AG08395 (cell line): ENCODE measurements around the gene WSB1.
"Not testable (repeated sequence)": the region's sequence is repeated elsewhere in the genome, so short reads cannot be mapped to it uniquely, and the experiment has no call there.

Experiments used
- DNase-seq: peaks from one replicate; pipeline ENCODE4 v3.0.0; 2012; ENCODE audit warnings: mixed read lengths, low spot score

Gene WSB1

DNA sequence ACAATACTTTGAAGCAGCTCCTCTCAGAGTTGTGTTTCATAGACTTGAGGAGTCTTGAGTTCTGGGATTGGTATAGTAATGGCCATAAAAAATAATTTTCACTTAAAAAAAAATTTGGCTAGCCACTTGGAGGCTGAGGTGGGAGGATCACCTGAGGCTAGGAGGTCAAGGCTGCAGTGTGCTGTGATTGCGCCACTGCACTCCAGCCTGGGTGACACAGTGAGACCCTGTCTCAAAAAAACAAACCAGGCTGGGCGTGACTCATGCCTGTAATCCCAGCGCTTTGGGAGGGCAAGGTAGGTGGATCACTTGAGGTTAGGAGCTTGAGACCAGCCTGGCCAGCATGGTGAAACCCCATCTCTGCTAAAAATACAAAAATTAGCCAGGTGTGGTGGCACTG lies 14.8 kb upstream of the WSB1 start:
- not testable (repeated sequence) for DNase-seq

DNA sequence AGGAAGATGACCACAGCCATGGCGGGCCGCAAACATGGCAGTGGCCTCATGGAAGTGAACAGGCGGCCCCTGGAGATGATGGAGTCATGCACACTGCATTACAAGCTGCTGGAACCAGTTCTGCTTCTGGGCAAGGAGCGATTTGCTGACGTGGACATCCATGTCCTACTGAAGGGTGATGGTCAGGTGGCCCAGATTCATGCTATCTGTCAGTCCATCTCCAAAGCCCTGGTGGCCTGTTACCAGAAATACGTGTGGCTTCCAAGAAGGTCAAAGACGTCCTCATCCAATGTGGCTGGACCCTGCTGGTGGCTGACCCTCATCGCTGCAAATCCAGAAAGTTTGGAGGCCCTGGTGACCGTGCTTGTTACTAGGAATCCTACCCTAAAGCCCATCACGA lies 13.4 kb upstream of the WSB1 start:
- no peak for DNase-seq

DNA sequence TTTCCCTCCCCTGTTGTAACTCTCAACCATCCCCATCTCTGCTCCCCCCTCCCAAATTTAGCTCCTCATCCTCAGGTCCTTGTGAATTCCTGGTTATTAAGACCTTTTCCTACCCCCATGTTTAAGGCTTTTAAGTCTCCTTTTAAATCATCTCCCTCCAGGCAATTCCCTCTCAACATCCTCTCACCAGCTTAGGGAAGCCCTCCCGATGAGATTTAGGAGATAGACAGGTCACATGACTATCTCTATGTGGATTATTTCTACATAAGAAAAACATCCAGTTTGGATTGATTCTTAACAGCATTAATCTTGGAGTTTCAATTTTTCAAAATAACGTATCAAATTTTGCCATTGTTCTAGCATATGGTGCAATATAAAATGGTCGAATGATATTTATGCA lies 12.5 kb upstream of the WSB1 start:
- DNase-seq, result no peak

DNA sequence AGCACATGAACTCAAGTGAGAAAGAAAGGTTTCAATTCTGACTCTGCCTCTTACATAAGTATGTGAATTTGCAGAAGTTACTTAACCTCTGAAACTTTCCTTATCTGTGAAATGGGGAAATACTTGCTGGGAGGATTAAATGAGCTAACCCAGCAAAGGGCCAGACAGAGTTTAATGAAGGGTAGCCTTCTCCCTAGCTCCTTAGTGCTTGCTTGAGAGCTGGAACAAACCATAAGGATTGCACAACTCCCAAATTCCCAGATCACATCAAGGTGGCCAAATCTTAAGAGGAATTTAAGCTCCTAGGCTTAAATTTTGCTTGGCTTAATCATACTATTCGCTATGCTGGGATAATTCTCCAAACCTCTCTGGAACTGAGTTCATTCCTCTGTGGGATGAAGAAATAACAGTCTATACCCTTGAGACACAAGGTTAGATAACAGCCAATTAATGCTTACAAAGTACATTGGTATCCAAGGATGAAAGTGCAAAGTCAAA lies 11.8 kb upstream of the WSB1 start:
- peak; percentile 15 for DNase-seq

DNA sequence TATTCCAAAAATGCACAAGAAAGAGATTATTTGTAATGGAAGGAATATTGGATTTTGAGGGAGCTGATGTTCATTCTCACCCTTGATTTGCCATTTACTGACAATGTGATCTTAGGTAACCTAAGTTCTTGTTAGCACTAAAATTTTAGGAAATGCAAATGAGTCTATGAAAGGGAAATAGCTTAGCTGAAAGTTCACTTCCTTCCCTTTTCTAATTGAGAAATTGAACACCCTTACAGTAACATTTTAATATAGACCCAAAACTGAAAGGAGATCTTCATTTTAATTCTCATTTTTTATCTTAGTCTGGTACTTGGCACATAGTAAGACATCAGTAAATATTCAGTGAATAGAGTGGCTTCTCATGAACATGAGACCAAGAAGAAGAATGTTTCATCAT lies 10.9 kb upstream of the WSB1 start:
- DNase-seq, result no peak

DNA sequence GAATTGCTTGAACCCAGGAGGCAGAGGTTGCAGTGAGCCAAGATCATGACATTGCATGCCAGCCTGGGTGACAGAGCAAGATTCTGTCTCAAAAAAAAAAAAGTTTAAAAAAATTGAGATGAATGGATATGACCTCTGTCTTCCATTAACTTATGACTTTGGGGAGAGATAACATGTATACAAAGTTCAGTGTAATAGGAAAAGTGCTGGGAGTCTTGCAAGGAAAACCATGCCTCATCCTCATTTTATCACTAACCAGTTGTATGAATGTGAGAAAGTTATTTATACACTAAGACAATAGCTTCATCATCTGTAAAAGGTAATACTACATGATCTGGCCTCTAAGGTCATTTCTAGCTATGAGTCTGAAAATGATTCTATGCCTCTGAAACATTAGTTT lies 10.2 kb upstream of the WSB1 start:
- DNase-seq, result no peak

DNA sequence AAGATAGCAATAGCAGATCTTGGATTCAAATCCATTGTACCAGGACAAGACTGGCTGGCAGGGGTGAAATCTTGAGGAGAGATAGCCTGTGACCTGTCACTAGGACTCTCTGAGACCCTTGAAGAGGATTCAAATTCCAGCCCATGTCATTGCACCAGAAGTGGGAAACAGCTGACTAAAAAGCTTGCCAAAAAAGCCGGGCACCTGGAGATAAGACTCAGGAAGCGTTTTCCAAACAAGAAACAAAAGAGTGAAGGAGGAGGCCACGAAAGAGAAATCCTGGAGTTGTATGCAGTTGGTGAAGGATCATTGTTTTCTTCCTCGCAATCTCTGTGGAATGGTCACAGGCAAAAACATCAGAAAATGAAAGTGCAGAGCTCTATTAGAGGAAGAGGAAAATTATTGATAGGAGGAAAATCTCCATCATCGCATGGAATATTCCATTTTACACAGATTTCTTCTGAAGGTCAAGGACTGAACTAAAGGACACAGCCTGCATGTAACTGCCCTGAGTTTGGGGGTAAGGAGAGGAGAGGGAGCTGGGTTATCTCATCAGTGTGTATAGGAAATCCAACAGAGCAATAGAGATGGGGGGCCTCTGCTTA lies 9.0 kb upstream of the WSB1 start:
- DNase-seq, result no peak

DNA sequence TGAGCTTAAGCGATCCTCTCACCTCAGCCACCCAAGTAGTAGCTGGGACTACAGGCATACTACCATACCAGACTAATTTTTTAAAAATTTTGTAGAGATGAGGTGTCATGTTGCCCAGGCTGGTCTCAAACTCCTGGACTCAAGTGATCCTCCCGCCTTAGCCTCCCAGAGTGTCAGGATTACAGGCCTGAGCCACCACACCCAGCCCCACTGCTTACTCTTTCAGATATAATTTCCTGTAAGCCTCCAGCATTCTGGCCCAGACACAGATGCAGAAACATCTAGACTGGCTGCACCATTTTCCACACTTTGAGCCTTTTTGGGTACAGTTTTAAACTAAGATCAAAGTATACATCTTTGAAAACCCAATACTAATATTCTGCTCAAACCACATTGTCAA lies 8.4 kb upstream of the WSB1 start:
- no peak for DNase-seq

DNA sequence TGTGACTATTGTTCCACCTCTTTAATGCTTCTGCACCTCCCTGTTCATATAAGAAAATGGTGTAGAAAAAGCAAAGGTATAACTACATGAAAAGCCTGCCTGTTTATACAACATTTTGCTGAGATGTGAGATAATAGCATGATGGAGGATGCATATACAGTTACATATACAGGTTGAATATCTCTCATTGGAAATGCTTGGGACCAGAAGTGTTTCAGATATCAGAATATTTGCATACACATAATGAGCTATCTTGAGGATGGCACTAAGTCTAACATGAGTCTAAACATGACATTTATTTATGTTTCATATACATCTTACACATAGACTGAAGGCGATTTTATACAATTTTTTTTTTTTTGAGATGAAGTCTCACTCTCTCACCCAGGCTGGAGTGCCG lies 5.7 kb upstream of the WSB1 start:
- DNase-seq, result no peak

DNA sequence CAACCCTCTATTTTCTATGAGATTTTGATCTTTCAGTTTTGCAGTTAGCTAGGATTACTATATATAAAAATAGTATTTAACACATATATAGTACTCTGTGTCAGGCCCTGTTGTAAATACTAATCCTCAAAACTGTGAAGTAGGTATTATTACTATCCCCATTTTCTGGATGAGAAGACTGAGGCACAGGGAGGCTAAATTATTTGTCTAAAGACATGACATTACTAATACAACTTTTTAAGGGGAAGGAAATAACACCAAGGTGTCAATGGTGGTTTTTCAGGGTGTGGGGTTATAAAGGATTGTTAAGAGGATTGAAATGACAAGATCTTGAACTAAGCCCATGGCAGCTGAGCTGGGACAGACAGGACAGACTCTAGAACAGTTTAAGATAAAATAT lies 4.1 kb upstream of the WSB1 start:
- DNase-seq, result no peak

DNA sequence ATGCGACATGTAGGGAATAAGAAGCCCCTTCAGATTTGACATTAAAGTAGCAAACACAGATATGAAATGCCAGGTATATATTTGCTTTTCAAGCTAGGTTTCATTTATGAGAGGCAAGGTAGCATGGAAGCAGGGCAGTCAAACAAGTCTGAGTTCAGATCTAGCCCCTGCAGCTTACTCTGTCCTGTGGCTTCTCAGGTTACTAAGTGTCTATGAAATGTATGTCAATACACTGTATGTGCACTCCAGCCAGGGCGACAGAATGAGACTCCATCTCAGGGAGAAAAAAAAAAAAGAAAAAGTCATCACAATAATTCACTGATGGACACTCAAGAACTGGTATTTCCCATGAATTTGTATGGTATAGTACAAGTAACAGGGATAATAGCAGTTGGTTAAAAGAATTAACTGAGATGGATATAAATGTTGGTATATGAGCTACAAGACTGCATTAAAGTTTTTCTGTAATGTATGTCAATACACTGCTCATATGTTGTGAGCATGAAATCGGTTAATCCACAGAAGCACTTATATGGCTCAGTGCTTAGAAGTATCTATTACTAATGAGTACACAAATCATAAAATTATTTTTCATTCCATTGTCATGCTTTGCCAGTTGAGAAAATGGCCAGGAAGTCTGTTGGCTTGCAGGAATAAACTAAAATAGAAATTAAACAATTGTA lies 2.9 kb upstream of the WSB1 start:
- DNase-seq, result no peak

DNA sequence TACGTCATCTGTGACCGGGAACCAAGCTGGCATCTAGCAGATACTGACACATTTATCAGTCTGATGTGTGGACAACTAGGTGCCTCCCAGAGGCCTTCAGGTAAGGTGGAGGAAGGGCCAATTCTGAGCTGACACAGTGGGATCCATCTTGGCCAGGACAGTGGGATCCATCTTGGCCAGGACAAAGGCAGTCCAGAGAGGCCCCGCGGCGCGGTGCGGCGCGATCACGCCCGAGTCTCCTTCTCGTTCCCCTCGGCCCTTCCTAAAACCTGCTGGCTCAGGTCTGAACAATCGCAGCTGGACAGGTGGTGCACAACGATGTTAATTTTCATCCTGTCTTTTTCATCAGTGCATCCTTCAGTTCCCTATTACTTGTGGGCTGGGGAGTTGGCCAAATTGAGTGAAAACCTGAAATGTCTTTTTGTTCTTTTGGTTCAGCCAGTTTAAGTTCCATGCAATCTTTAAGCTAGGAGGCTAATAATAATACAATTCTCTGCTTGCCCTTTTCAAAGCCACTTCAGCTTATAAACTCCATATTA lies 486 bp upstream of the WSB1 start:
- no peak for DNase-seq

DNA sequence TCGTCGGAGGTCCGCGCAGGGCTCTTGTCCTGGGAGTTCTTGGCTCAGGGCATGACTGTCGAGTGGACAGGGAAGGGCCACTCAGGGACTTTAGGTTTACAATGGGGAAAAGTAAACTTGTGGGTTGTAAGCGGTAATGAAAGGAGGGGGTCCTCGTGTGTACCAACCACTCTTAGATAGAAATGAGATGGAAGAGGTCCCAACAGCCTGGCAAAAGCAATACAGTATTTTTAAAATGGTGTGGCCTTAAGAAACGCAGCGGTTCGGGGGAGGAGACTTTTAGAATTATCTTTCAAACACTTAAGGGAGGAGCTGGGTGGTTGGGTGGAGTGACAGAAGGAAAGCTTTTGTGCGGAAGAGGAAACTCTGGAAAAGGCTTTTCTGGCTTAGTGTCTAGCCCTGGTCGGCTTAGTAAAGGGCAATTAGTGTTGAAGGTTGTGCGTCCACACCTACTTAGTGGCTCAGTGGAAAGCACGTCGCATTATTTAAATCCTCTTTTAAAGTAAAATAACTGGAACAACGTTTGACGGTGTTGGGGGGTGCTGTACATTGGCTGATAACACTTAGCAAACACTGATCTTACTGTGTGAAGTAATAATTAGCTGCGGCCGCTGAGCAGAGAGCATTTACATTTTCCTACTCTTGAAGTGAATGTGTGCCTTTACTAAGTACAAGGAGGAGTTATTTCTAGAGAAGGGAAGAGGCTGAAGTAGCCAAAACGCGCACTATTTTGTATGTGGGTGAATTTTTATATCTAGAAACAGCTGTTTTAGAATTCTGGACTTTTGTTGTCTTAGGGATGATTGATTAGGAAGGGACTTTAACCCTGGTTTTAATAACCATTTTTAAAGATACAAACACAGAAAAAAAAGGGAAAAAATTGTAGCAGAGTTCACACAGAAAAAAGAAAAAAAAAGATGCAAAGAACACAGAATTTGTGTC lies 1.0 kb downstream of the WSB1 start:
- DNase-seq, result peak; percentile 71

DNA sequence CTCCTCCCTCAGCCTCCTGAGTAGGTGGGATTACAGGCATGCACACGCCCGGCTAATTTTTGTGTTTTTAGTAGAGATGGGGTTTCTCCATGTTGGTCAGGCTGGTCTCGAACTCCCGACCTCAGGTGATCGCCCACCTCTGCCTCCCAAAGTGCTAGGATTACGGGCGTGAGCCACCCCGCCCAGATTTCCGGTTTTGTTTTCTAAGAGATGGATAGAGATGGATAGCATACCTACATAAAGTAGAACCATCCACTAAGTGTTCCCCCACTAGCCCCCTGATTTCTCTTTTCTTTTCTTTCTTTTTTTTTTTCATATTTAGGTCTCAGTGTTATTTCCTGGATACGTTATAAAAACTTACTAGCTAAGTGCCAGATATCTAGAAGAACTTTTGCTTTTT lies 2.0 kb downstream of the WSB1 start:
- DNase-seq, result no peak

DNA sequence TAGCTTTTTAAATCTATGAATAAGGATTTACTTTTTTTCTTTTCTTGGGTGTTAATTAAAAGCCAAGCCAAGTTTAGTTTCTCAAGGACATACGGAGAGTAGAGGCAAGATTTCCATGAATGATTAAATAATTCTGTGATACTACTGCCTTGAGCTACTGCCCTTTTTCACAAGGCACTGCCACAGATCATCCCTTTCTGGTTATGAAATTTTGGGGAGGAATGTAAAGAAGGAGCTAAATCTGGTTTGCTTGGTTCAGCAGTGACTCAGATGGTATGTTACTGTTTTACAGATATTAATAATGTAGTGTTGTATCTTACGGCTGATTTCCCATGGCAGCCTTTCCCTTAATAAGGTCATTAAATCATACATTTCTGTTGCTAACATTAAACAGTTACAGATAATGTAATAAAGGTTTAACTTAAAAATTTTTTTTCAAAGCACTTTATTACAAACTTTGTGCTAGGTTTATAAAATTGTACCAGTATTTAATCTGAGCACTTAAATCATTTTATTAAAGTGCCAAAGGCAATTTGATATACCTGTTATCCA lies 2.6 kb downstream of the WSB1 start:
- DNase-seq, result peak; percentile 59

DNA sequence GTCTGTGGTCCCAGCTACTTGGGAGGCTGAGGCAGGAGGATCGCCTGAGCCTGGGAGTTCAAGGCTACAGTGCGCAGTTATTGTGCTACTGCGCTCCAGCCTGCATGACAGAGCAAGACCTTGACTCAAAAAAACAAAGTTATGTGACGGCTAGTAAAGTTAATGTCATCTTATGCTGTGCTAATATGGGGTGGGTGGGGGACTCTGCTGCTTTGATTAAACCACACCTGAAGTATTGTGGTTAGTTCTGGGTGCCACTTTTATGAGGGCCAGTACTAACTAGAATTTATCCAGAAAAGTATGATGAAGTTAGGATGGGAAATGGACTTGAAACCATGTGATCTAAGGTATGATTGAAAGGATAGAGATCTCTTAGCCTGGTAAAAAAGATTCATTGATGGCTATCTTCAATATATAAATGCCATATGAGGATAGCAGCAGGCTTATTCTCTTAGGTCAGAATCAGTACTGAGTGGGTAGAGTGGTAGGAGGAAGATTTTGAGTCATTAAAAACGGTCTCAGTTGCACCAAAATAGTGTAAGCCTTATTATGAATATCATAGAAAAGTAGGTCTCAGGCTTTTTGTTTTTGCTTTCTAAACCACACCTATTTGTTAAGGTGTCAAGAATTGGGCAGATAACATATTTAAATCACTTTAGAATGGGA lies 5.6 kb downstream of the WSB1 start:
- DNase-seq, result no peak

DNA sequence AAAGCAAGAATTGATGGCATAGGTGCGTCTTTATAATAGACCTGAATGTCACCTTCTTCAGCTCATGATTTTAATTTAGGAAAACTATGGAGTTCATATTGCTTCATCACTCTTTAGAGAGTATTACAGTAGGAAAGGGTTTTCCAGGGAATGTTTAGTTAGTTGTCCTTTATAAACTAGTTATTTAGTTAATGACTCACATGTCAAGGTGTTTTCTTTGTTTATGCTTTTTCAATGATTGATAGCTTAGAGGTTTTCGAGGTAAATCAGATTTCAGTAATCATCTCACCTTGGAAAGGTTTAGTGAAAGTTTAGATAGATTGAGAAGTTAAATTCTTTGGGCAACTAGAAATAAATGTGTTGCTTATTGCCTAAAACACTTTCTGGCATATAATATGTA lies 9.8 kb downstream of the WSB1 start:
- no peak for DNase-seq

DNA sequence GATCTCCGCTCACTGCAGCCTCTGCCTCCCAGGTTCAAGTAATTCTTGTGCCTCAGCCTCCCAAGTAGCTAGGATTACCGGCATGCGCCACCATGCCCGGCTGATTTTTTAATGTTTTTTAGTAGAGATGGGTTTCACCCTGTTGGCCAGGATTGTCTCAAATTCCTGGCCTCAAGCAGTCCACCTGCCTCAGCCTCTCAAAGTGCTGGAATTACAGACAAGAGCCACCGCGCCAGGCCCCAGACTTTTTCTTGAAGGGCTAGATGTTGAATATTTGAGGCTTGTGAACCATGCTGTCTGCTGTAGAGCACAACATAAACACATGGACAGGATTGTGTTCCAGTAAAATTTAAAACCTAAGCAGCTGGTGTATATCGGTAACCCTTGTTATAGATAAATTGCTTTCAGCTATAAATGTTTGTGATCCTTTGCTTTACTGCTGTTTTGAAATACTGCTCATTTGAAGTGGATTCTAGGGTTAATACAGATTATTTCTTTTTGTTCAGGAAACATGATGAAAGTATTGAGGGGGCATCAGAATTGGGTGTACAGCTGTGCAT lies 12.4 kb downstream of the WSB1 start:
- no peak for DNase-seq

DNA sequence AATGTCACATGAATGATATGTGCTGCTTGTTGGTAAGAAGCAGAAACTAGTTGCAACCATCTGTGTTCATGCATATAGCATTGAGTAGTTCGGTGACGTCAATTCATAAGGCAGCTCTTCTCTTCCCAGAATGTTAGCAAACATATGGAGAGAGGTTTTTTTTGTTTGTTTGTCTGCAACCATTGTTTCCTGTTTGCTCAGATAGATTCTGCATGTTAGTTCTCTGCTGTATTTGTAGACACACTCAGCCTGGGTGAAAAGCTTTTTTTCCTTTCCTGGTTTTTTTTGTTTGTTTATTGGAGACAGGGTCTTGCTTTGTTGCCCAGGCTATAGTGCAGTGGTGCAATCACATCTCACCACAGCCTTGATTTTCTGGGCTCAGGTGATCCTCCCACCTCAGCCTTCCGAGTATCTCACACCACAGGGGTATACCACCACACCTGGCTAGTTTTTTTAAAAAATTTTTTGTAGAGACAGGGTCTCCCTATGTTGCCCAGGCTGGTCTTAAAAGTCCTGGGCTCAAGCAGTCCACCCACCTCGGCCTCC lies 16.7 kb downstream of the WSB1 start:
- DNase-seq, result no peak

DNA sequence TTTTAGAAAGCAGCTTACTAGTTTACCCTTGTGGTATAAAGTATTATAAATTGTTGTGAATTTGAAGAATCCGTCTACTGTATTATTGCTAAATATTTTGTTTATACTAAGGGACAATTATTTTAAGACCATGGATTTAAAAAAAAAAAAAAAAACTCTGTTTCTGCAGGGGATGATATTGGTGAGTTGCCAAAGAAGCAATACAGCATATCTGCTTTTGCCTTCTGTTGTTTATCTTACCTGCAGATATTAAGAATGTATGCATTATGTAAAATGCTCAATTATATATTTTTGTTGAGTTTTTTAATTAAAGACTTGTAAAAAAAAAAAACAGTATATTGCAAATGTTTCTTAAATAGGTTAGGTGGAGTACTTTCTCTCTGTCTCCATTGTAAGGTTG lies 19.4 kb downstream of the WSB1 start:
- no peak for DNase-seq

DNA sequence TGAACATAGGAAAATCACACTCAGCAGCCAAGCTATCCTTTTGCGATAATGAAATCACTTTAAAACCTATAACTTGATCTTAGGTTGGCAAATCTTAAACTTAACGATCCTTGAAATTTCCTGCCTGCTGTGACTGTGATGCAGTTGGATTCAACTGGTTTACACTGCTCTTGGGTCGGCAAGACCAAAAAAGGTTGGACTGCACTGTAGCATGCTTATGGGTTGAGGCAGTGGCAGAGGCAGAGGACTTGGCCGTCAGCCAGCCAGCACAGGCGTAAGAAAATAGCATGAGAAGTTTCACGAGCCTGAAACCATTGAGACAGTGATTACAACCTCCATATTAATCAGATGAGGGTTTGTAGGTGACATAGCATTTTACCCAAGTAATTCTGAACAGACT lies 21.4 kb downstream of the WSB1 start:
- DNase-seq, result peak; percentile 75
